Stimulated activated naive CD8-positive, alpha-beta T cell treated with anti-CD3 and anti-CD28 coated beads, Interleukin-15, Interleukin-2, amounts not matched to agents 100 ng/mL and 50 ng/mL, for 24 hours (primary cell): ENCODE results near the gene LTC4S.

Experiments
- H3K27ac Mint-ChIP-seq: one replicate; pipeline ENCODE4 v1.8.0; 2021; ENCODE audit warnings: mild to moderate bottlenecking, mixed read lengths
- H3K27me3 Mint-ChIP-seq: one replicate; pipeline ENCODE4 v1.8.0; 2021; ENCODE audit warnings: mixed read lengths
- H3K36me3 Mint-ChIP-seq: one replicate; pipeline ENCODE4 v1.8.0; 2021; ENCODE audit warnings: low read depth, mixed read lengths
- H3K4me1 Mint-ChIP-seq: one replicate; pipeline ENCODE4 v1.8.0; 2021; ENCODE audit warnings: low read depth, mixed read lengths
- H3K4me3 Mint-ChIP-seq: one replicate; pipeline ENCODE4 v1.8.0; 2021; ENCODE audit warnings: mild to moderate bottlenecking, mixed read lengths
- H3K9me3 Mint-ChIP-seq: one replicate; pipeline ENCODE4 v1.8.0; 2021; ENCODE audit warnings: mixed read lengths

LTC4S gene

DNA sequence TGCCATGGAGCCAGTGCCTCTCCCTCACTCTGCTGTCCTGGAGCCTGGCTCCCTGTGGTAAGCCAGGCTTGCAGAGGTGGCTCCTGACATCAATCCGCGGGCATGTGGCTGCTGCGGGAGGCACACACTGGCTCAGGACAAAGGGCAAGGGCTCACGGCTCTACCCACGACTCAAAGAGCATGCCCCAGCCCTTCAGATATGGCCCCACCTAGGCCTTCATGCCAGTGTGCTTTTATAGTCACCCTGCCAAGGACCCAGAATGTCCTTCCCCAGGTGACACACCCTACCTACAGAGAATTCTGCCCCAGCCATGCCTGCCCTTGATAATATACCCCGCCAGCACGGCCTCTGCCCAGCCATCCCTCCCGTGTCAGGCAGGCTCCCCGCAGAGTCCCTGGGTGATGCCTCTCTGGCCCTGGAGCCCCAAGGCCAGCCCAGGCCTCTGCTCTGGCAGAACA, 11.3 kb downstream of the LTC4S start:
- H3K4me1 Mint-ChIP-seq: peaks cover 38% of the 10 kb centered on the region
- peak overlapping the region; percentile 84 for H3K4me3 Mint-ChIP-seq
- H3K27me3 Mint-ChIP-seq: no peaks in the 10 kb centered on the region
- no peaks in the 10 kb centered on the region for H3K9me3 Mint-ChIP-seq
- H3K36me3 Mint-ChIP-seq: peaks cover 4% of the 10 kb centered on the region
- H3K27ac Mint-ChIP-seq: peak overlapping the region; percentile 67

DNA sequence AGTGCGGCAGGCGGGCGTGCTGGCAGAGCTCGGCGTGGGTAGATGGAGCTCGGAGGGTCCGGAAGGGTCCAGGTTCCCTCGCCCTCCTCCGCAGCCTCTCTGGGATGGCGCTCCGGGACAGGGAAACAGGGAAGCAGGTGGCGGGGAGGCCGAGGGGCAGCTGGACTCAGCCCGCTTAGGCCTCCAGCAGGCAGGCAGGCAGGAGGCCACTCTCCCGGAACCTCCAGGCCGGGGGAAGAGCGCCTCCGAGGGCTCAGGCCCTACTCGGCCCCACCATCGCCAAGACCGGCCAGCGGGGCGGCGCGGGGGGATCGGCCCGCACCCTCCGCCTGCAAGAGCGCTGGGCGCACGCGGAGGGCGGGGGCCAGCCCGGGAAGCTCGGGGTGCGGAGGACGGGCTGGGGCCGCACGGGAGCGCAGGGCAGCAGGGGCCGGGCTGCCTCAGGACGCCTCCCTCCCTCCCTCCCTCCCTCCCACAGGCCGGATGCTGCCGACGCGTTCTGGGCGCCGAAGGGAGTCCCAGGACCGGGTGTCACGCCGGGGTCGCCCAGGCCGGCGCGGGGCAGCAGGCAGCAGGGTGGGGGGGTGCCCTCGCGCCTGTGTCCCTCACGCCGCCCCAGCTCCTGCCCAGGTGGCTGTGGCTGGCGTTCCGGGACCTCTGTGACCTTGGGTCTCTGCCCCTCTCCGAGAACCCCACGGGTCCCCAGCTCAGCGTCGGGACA, 11.9 kb downstream of the LTC4S start:
- H3K4me1 Mint-ChIP-seq: peaks cover 38% of the 10 kb centered on the region
- no peaks in the 10 kb centered on the region for H3K27me3 Mint-ChIP-seq
- H3K4me3 Mint-ChIP-seq: peak overlapping the region; percentile 84
- H3K36me3 Mint-ChIP-seq: peaks cover 4% of the 10 kb centered on the region
- peak overlapping the region; percentile 67 for H3K27ac Mint-ChIP-seq
- H3K9me3 Mint-ChIP-seq: no peaks in the 10 kb centered on the region

DNA sequence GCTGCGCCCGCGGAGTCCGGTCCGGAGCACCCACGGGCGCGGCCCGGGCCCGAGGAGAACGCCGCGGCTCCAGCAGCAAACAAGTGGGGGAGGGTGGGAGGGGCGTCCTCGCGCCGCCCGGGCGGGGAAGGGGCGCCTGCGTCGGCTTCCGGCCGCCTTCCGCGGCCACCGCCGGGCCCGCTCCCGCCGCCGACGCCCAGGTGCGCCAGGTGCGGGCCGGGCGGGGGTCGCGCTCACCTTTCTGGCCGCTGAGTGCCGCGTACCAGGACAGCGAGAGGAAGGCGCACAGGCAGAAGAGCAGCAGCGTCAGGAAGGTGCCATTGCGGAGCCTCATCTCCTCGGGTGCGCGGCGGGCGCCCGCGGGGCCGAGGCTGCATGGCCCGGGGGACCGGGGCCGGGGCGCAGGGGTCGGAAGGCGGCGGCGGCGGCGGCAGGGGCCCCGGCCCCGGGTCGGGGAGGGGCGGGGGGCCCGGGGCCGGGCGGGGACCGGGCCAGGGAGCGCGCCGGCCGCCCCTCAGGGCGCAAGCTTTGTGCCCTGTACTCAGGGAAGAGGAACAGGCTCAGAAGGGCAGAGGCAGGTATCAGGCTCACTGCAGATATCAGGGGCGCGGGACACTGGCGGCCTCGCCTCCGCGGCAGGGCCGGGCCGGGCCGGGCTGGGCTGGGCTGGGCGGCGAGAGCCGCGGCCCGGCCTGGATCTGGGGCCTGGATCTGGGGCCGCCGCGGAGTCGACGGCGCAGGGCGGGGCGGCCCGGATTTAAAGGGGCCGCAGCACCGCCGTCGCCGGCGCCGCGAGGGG, 12.7 kb downstream of the LTC4S start, which contains the start of gene MGAT4B:
Gene MGAT4B, minus strand, starts transcription at position 617 of the 799 bp plus-strand sequence. Its CDS starts 283 bp downstream, at position 334.
- peak within 1 kb of the TSS; percentile 84 for H3K4me3 Mint-ChIP-seq
- peaks cover 4% of the 10 kb centered on the region for H3K36me3 Mint-ChIP-seq
- H3K27me3 Mint-ChIP-seq: no peaks in the 10 kb centered on the region
- H3K27ac Mint-ChIP-seq: no peak within 1 kb of the TSS
- peaks cover 38% of the 10 kb centered on the region for H3K4me1 Mint-ChIP-seq
- H3K9me3 Mint-ChIP-seq: no peaks in the 10 kb centered on the region

DNA sequence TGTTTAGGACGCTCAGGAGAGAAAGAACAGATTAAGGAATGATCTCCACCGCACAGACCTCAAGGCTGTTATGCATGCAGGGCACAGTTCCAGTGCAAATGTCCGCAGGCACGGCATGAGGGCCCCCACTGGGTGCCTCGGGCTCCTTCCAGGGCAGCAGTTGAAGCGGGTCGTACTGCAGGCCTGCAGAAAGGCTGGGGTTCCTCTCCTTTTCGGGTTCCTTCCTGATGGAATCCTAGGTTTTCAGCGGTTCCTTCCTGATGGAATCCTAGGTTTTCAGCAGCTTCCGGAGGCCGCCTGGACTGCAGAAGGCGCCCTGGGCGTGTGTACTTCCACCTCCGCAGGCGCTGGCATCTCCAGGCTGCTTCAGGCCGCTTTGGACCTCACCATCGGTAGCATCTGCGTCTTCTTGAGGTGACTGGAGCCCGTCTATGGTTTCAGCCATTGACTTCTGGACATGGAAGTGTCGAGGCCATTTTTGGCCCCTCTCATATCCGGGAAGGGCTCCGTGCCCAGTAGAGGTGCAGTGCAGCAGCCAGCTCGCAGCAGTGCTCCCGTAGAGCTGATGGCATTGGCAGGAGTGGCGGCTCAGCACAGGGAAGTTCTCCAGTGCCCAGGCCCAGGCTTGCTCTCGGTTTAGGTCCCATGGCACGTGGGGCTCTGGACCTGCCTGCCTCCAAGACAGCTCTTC, 18.5 kb downstream of the LTC4S start:
- Mint-ChIP-seq H3K4me1 (peaks cover 4% of the 10 kb centered on the region), H3K4me3 (no peak overlapping the region)

DNA sequence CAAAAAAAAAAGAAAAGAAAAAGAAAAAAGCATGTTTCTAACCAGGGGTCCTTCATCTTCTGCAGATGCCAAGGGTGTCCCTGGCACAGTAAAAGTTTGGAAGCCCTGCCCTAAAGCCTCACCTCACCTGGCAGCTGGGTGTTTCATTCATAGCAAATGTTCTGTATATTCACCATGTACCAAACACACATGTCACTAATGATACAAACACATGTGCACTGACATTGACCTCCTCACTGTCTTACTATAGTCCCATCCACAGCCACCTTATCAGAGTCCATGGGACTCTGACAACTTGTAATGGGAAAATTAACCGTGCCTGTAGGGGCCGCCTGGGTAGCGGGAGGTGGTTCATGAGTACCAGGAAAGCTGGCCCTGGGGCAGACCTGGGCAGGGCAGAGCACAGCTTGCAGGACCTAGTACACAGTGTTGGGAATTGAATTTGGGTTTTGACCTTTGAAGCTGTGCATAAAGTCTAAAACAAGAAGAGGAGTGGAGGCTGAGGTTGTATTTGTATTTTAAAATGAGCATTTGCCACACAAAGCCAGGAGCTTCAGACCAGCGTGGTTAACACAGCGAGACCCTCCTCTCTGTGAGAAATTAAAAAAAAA, 19.3 kb downstream of the LTC4S start:
- Mint-ChIP-seq H3K27ac (no peak overlapping the region), H3K9me3 (no peaks in the 10 kb centered on the region), H3K4me3 (no peak overlapping the region), H3K4me1 (peaks cover 10% of the 10 kb centered on the region), H3K36me3 (peaks cover 15% of the 10 kb centered on the region), H3K27me3 (no peaks in the 10 kb centered on the region)

More for the DNA sequence above, 18.5 kb downstream of the LTC4S start:
- no peaks in the 10 kb centered on the region for H3K9me3 Mint-ChIP-seq
- no peak overlapping the region for H3K27ac Mint-ChIP-seq
- no peaks in the 10 kb centered on the region for H3K27me3 Mint-ChIP-seq
- peaks cover 15% of the 10 kb centered on the region for H3K36me3 Mint-ChIP-seq

DNA sequence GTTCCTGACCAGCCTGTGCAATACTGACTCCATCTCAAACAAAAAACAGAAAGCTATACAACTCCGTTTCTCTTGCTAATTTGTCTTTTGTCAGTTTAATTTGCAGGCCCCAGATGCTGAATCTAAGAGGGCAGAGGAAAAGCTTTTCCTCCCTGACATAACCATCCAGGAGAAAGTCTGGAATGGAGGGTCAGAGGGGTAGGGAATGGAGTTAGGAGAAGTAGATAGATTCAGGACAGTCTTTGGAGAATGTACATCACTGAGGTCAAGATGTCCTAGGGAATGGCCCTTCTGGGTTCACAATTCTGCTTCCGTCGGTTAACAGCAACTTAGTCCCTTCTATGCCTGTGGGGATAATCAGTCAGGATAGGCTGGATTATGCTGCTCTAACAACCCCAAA, 20.3 kb downstream of the LTC4S start:
- peaks cover 17% of the 10 kb centered on the region for H3K4me1 Mint-ChIP-seq
- H3K27ac Mint-ChIP-seq: no peak overlapping the region
- peaks cover 15% of the 10 kb centered on the region for H3K36me3 Mint-ChIP-seq
- no peaks in the 10 kb centered on the region for H3K9me3 Mint-ChIP-seq
- no peaks in the 10 kb centered on the region for H3K27me3 Mint-ChIP-seq
- no peak overlapping the region for H3K4me3 Mint-ChIP-seq

DNA sequence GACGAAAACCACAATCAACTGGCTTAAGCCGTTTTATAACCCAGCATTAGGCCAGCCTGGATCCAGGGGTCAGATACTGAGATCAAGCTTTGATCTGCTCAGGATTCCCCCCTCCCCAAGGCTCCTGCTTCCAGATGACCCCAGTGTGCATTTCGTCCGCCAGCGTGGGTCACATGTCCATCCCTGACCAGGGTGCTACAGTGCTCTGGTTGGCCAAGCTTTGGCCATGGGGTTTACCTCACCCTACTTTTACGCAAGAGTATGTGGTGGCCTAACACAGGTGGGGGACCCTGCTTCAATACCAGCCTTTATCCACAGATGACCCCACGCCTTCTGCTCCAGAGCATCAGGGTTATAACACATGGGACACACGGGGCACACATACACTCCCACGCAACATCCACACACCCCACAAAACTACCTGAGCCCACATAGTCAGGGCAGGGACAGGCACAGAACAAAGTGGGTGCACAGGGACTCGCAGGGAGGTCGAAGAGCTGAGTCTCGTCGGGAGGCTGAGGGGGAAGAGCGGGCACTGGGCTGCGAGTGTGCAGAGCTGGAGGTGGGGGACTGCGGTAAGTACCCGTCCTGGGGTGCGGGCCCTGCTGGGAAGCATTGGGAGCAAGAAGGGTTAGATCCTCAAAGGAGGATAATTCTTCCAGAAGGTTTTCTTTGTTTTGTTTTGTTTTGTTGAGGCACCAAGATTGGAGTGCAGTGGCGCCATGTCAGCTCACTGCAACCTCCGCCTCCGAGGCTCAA, 21.9 kb downstream of the LTC4S start:
- peaks cover 15% of the 10 kb centered on the region for H3K36me3 Mint-ChIP-seq
- peak overlapping the region; percentile 44 for H3K4me3 Mint-ChIP-seq
- H3K27ac Mint-ChIP-seq: no peak overlapping the region
- peaks cover 29% of the 10 kb centered on the region for H3K4me1 Mint-ChIP-seq
- no peaks in the 10 kb centered on the region for H3K9me3 Mint-ChIP-seq
- H3K27me3 Mint-ChIP-seq: no peaks in the 10 kb centered on the region

DNA sequence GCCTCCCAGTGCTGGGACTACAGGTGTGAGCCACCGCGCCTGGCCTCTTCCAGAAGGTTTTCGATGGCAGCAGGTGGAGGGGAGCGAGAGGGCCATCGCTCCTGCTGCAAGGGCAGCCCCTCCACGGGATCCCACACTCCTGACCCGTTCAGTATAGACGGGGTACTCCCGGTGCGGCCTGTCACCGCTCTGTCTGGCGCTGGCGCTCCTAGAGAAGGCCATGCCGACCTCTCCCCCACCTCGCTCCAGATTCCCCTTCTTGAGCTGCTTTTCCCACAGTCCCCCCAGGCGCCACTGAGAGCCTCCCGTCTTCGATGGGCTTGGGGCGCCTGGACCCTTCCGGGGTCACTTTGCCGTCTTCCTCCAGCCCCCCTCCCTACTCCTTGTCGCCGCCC, 22.6 kb downstream of the LTC4S start:
- Mint-ChIP-seq H3K9me3 (no peaks in the 10 kb centered on the region), H3K4me1 (peaks cover 29% of the 10 kb centered on the region), H3K4me3 (no peak overlapping the region), H3K27me3 (no peaks in the 10 kb centered on the region), H3K36me3 (peaks cover 15% of the 10 kb centered on the region), H3K27ac (no peak overlapping the region)

DNA sequence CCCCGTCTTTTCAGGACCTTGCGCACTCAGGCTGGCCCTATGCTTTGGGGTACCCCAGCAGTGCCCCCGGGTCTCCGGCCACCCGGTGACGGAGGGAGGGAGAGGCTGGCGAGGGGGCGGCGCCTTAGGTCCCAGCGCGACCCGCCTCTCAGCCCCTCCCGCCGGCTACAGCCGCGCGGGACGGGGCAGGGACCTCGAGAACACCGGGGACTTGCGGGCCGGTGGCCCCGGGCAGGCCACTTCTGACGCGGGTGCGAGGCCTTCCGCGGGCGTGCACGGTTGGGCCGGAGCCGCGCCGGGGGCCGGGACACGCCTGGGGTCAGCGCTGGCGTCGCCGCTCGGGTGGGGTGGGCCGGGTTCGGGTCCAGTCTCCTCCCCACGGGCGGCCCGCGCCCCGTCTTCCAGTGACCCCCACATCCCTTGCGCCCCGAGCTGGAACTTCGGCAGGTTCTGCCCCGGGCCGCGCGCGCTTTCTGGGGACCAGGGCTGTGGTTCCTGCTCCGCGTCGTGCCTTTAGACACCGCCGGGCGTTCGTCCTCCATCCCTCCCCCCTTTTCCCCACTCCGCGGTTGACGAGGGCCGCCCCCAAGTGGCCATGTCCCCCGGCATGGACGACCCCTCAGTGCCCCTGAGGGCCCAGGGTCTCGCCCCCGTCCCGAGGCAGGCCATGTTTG, 23.1 kb downstream of the LTC4S start:
- Mint-ChIP-seq H3K9me3 (no peaks in the 10 kb centered on the region), H3K36me3 (peaks cover 15% of the 10 kb centered on the region), H3K27ac (no peak overlapping the region), H3K27me3 (no peaks in the 10 kb centered on the region), H3K4me3 (no peak overlapping the region), H3K4me1 (peaks cover 34% of the 10 kb centered on the region)

DNA sequence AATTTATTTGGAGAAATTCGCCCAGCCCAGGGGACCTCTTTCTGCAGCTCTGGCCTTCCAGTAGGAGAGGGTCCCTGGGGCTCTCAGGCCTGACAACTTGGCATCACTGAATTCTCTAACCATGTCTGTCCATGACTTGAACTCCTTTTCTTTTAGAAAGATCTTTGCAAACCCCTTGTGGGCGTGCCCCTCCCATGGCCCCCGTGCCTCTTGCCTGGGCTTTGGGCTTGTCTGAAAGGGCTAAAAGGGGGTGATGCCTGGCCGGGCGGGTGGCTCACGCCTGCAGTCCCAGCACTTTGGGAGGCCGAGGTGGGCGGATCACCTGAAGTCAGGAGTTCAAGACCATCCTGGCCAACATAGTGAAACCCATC, 23.7 kb downstream of the LTC4S start:
- H3K27ac Mint-ChIP-seq: no peak overlapping the region
- peaks cover 15% of the 10 kb centered on the region for H3K36me3 Mint-ChIP-seq
- no peak overlapping the region for H3K4me3 Mint-ChIP-seq
- H3K27me3 Mint-ChIP-seq: no peaks in the 10 kb centered on the region
- H3K4me1 Mint-ChIP-seq: peaks cover 40% of the 10 kb centered on the region
- H3K9me3 Mint-ChIP-seq: no peaks in the 10 kb centered on the region

DNA sequence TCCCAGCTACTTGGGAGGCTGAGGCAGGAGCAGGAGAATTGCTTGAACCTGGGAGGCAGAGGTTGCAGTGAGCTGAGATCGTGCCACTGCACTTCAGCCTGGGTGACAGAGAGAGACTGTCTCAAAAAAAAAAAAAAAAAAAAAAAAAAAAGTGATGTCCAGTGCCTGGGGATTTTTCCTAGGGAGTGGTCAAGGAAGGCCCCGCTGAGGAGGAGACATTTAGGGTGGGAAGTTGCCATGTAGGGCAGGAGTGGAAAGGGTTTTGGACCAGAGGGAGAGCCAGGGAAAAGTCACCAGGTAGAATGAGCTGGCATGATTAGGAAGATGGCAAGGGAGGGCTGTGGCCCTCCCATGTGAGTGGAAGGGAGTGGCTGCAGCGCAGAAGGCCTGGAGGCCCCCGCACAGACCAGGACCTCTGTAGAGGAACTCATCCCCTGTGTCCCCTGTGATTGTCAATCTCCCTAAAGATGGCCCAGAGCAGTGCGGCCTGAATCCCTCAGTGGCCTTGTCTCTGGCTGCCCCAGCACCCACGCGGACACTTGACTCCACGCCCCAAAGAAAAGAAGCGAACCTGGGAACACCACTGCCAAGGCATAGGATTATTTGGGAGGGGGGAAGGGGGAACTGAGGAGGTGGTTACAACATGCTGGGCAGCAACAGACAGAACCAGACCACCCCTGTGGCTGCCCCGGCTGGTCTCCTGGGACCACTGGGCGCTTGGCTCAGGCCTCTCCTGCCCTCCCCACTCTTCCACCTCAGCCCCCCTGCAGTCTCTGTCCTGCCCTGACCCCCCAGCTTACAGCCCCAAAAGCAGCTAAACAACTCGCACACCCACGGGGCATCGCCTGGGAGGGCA, 24.3 kb downstream of the LTC4S start:
- peak overlapping the region; percentile 84 for H3K27ac Mint-ChIP-seq

DNA sequence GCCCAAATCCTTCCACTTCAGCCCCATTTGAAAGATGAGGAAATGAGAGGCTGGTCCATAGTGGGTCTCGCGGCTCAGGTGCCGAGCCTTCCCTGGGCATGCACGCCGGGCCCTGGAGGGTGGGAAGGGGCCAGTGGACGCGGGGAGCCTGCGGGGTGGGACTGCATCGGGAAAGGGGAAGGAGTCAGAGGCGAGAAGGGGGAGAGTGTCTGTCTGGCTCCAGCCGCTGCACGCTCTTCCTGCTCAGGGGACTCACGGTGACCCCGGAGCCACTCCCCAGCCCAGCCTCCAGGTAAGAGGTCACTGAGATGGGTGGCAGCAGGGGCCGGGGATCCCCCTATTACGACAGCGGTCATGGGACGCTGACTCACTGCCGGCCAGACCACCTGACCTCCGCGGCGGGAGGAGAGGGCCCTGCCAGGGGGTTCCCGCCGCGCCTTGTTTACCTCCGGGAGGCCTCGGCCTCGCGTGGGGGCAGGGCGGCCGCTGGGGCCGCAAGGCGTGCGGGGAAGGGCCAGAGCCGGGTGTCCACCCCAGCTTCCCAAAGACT, 25.0 kb downstream of the LTC4S start:
- H3K27me3 Mint-ChIP-seq: no peaks in the 10 kb centered on the region
- H3K27ac Mint-ChIP-seq: peak overlapping the region; percentile 84
- peaks cover 12% of the 10 kb centered on the region for H3K36me3 Mint-ChIP-seq
- H3K9me3 Mint-ChIP-seq: no peaks in the 10 kb centered on the region
- peak overlapping the region; percentile 71 for H3K4me3 Mint-ChIP-seq
- H3K4me1 Mint-ChIP-seq: peaks cover 51% of the 10 kb centered on the region

More for the DNA sequence above, 24.3 kb downstream of the LTC4S start:
- H3K4me1 Mint-ChIP-seq: peaks cover 46% of the 10 kb centered on the region
- no peaks in the 10 kb centered on the region for H3K27me3 Mint-ChIP-seq
- peaks cover 13% of the 10 kb centered on the region for H3K36me3 Mint-ChIP-seq
- H3K9me3 Mint-ChIP-seq: no peaks in the 10 kb centered on the region
- peak overlapping the region; percentile 71 for H3K4me3 Mint-ChIP-seq
